Measurements from ENCODE around the gene FAM50A.
A peak's percentile ranks its signal among the peaks of the same experiment; 100 is the strongest.
"Not testable (repeated sequence)": the region's sequence is repeated elsewhere in the genome, so short reads cannot be mapped to it uniquely, and the experiment has no call there.

FAM50A gene

GRCh38 chrX:154443992-154444754 is at the start of gene FAM50A:
TSS of gene FAM50A (plus strand) at chrX:154444141. CDS start at chrX:154444236, 95 bp downstream.
- peak; percentile 63 for DNase-seq (ENCODE audit: low spot score)

GRCh38 chrX:154396363-154396762 is 47.6 kb upstream of the FAM50A start:
- DNase-seq (ENCODE audit: low spot score), result peak; percentile 68

- peak; percentile 79 for DNase-seq (ENCODE audit: low spot score)
Measured at GRCh38 chrX:154396973-154397887, 46.7 kb upstream of the FAM50A start.

- peak; percentile 97 for DNase-seq (ENCODE audit: low spot score)
Measured at GRCh38 chrX:154397888-154398667, 45.9 kb upstream of the FAM50A start, which contains the start of gene RPL10. TSS of gene RPL10 (plus strand) at chrX:154398377. CDS start at chrX:154398520, 143 bp downstream.

- peak; percentile 79 for DNase-seq (ENCODE audit: low spot score)
Measured at GRCh38 chrX:154398668-154399526, 45.0 kb upstream of the FAM50A start.

- peak; percentile 21 for DNase-seq (ENCODE audit: low spot score)
Measured at GRCh38 chrX:154399527-154400368, 44.2 kb upstream of the FAM50A start.

- DNase-seq (ENCODE audit: low spot score), result not testable (repeated sequence)
Measured at GRCh38 chrX:154400369-154400817, 43.5 kb upstream of the FAM50A start.

GRCh38 chrX:154401045-154401799 is 42.7 kb upstream of the FAM50A start:
- peak; percentile 50 for DNase-seq (ENCODE audit: low spot score)

- peak; percentile 41 for DNase-seq (ENCODE audit: low spot score)
Measured at GRCh38 chrX:154401918-154402621, 41.9 kb upstream of the FAM50A start.

- no peak for DNase-seq (ENCODE audit: low spot score)
Measured at GRCh38 chrX:154402622-154403127, 41.3 kb upstream of the FAM50A start.

GRCh38 chrX:154403192-154403591 is 40.7 kb upstream of the FAM50A start:
- DNase-seq (ENCODE audit: low spot score), result no peak

GRCh38 chrX:154403858-154404257 is 40.1 kb upstream of the FAM50A start:
- no peak for DNase-seq (ENCODE audit: low spot score)

- no peak for DNase-seq (ENCODE audit: low spot score)
Measured at GRCh38 chrX:154404625-154405192, 39.2 kb upstream of the FAM50A start.

GRCh38 chrX:154408659-154409221 is 35.2 kb upstream of the FAM50A start:
- DNase-seq (ENCODE audit: low spot score), result no peak

GRCh38 chrX:154409222-154409871 is 34.6 kb upstream of the FAM50A start, which contains the start of gene DNASE1L1:
TSS of gene DNASE1L1 (minus strand) at chrX:154409254. CDS start at chrX:154405568, 3,686 bp downstream.
- peak; percentile 75 for DNase-seq (ENCODE audit: low spot score)

- peak; percentile 58 for DNase-seq (ENCODE audit: low spot score)
Measured at GRCh38 chrX:154411981-154412340, 32.0 kb upstream of the FAM50A start.

- DNase-seq (ENCODE audit: low spot score), result no peak
Measured at GRCh38 chrX:154412468-154412867, 31.5 kb upstream of the FAM50A start.
